ENCODE measurements around the gene MGAT1.

The MGAT1 gene

GRCh38 chr5:180813420-180813819 is 10.8 kb upstream of the MGAT1 start:
- Histone ChIP-seq H3K9me3 (ENCODE audit: control insufficient read depth, insufficient read depth, low read length) (no peaks in the 10 kb centered on the region), H3K4me1 (ENCODE audit: control insufficient read depth, insufficient read depth, low read length) (peaks cover 5% of the 10 kb centered on the region; the same call in 1 of the 2 replicates), H3K27ac (ENCODE audit: low read length) (no peak overlapping the region), H3K36me3 (ENCODE audit: control insufficient read depth, insufficient read depth, low read length) (no peaks in the 10 kb centered on the region), H3K27me3 (ENCODE audit: control insufficient read depth, insufficient read depth, low read length) (no peaks in the 10 kb centered on the region), H3K4me3 (ENCODE audit: low read length) (no peak overlapping the region)
- WGBS (ENCODE audit: insufficient coverage, insufficient read length) = no CpG with 5 or more reads among the region's 5 CpGs
- DNase-seq (ENCODE audit: low read depth, low spot score) = no peak

- no CpG with 5 or more reads among the region's 10 CpGs for WGBS (ENCODE audit: insufficient coverage, insufficient read length)
- H3K27ac ChIP-seq (ENCODE audit: low read length) = no peak overlapping the region
- H3K27me3 ChIP-seq (ENCODE audit: control insufficient read depth, insufficient read depth, low read length) = no peaks in the 10 kb centered on the region
- no peaks in the 10 kb centered on the region for H3K36me3 ChIP-seq (ENCODE audit: control insufficient read depth, insufficient read depth, low read length)
- no peaks in the 10 kb centered on the region for H3K9me3 ChIP-seq (ENCODE audit: control insufficient read depth, insufficient read depth, low read length)
- no peak overlapping the region for H3K4me3 ChIP-seq (ENCODE audit: low read length)
- DNase-seq (ENCODE audit: low read depth, low spot score) = no peak
- peaks cover 4% of the 10 kb centered on the region; the same call in 1 of the 2 replicates for H3K4me1 ChIP-seq (ENCODE audit: control insufficient read depth, insufficient read depth, low read length)
Measured at GRCh38 chr5:180811623-180812124, 9.1 kb upstream of the MGAT1 start.

DNA sequence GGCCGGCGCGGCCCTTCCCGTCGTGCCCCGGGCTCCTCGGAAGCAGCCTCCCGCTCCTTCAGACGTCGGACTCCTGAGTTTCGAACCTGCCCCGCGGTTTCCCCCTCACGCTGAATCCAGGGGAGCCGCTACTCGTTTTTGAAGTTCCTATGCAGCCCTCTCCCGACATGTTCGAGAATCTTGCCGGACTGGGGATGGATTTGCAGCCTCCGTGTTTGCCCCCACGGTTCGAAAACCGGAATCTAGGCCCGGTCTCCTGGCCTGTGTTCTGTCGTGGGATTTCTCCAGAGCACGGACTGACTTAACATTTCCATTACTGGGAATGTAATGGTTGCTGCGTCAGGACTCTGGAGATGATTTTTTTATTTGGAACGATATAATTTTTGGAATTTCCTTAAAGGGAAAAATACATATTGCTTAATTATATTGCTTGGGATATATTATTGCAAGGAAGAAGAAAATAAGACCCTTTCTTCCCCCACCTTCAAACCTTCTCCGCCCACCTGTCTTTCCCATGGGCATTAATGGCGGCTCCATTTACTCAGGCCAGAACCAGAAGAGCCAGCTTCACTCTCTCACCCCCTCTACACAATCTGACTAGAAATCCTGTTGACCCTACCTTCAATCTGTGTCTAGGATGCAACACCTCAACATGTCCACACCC is 8.5 kb upstream of the MGAT1 start:
- no peaks in the 10 kb centered on the region for H3K9me3 ChIP-seq (ENCODE audit: control insufficient read depth, insufficient read depth, low read length)
- no peaks in the 10 kb centered on the region for H3K27me3 ChIP-seq (ENCODE audit: control insufficient read depth, insufficient read depth, low read length)
- peaks cover 4% of the 10 kb centered on the region; the same call in 1 of the 2 replicates for H3K4me1 ChIP-seq (ENCODE audit: control insufficient read depth, insufficient read depth, low read length)
- no peak for DNase-seq (ENCODE audit: low read depth, low spot score)
- H3K27ac ChIP-seq (ENCODE audit: low read length) = no peak overlapping the region
- no peaks in the 10 kb centered on the region for H3K36me3 ChIP-seq (ENCODE audit: control insufficient read depth, insufficient read depth, low read length)
- no CpG with 5 or more reads among the region's 30 CpGs for WGBS (ENCODE audit: insufficient coverage, insufficient read length)
- H3K4me3 ChIP-seq (ENCODE audit: low read length) = peak overlapping the region; percentile 63

DNA sequence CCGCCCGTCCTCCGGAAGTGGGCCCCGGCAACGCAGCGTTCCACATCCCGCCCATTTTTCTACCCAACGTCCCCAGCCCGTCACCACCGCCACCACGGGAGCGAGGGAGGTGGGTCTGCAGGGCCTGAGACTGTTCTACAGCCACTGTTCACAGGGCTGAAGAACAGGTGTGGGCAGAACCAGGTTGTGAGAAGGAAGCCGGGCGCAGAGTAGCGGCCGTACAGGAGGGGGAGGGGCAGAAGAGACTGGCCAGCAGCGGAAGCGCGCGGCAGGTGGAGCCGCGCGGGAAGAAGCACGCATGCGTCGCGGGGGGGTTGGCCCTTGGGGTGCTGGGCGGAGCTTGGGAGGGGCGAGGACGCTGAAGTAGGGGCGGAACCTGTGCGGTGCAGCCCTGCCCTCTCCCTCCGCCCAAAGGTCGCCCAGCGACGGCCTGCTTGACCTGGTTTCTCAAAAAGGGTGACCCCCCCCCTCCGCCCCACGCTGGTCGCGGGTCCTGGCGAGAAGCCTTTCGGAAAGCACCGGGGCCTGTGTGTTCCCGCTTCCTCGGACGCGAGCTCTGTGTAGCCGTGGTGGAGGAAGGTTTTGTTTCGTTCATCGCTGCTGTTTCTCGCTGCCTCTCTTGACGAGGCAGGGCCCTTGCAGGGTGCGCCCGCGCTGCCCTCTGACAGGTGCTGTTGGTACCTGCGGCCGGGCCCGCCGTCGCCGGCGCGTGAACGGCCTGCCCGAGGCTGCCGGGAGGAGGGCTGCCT is 7.8 kb upstream of the MGAT1 start:
- Histone ChIP-seq H3K36me3 (ENCODE audit: control insufficient read depth, insufficient read depth, low read length) (no peaks in the 10 kb centered on the region), H3K4me3 (ENCODE audit: low read length) (peak overlapping the region; percentile 63)
- no CpG with 5 or more reads among the region's 66 CpGs for WGBS (ENCODE audit: insufficient coverage, insufficient read length)

DNA sequence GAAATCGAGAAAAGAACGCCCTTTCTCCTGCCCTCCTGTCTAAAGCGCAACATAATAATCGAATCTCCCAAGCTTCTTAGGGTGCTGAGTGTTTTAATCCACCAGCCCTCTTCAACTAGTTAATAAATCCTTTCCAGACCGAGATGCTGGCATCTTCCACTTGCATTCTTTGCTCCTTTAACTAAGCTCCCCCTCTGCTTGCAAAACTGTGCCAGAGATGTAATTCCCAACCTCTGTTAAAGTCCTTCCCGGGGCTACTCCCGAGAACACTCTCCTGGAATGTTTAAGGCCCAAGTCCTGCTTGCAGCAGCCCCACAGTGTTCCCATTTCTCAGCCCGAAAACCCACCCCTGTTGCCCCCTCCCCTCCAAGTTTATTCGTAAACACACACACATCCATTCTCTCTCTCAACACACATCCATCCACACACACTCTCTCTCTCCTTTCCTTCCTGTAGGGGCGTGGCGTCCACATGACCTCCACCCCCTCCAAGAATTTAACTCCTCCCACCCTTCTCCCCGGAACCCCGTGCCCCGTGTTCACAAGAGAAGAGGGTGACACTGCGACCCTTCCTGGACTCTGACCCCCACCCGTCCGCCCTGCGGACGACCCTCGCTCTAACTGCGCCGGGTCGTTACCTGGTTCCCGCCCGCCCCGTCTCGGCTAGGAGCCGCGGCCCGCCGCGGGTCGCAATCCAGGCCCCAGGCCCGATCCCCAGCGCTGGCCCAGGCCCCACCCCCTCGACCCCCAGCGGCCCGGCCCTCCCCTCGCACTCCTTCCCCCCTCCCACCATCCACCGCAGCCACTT is 7.0 kb upstream of the MGAT1 start:
- 100% methylated on average over 1 of the region's 40 CpGs for WGBS (ENCODE audit: insufficient coverage, insufficient read length)
- peaks cover 4% of the 10 kb centered on the region; the same call in 1 of the 2 replicates for H3K4me1 ChIP-seq (ENCODE audit: control insufficient read depth, insufficient read depth, low read length)

More for the DNA sequence above, 7.8 kb upstream of the MGAT1 start:
- H3K9me3 ChIP-seq (ENCODE audit: control insufficient read depth, insufficient read depth, low read length) = no peaks in the 10 kb centered on the region
- H3K27me3 ChIP-seq (ENCODE audit: control insufficient read depth, insufficient read depth, low read length) = no peaks in the 10 kb centered on the region
- DNase-seq (ENCODE audit: low read depth, low spot score) = no peak
- no peak overlapping the region for H3K27ac ChIP-seq (ENCODE audit: low read length)
- H3K4me1 ChIP-seq (ENCODE audit: control insufficient read depth, insufficient read depth, low read length) = peaks cover 4% of the 10 kb centered on the region; the same call in 1 of the 2 replicates

DNA sequence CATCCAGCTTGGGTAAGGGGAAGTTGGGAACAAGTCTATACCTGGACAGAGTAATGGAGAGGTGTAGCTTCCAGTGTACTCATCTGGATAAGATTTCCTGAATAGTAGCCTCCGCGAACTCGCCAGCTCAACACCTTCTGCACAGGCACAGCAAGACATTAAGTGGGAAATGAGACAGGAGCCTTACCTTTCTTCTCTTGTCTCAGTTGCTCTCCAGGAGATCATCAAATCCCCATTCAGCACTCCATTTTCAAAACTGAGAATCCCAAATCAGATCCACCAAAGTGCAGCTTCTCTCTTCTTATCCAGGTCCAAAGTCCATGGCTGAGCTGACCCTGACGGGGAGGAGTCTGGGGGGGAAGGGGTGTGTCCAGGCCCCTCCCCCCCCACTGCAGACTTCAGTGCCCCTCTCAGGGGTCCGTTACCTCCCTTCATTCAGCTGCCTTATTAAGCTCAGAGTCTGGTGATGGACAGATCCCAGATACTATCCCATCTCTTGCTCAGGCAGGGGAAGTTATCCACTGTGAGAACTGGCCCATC is 5.9 kb upstream of the MGAT1 start:
- Histone ChIP-seq H3K9me3 (ENCODE audit: control insufficient read depth, insufficient read depth, low read length) (no peaks in the 10 kb centered on the region), H3K27ac (ENCODE audit: low read length) (no peak overlapping the region), H3K27me3 (ENCODE audit: control insufficient read depth, insufficient read depth, low read length) (no peaks in the 10 kb centered on the region), H3K4me3 (ENCODE audit: low read length) (no peak overlapping the region), H3K4me1 (ENCODE audit: control insufficient read depth, insufficient read depth, low read length) (peaks cover 9% of the 10 kb centered on the region), H3K36me3 (ENCODE audit: control insufficient read depth, insufficient read depth, low read length) (no peaks in the 10 kb centered on the region)
- WGBS (ENCODE audit: insufficient coverage, insufficient read length) = no CpG with 5 or more reads among the region's 5 CpGs
- no peak for DNase-seq (ENCODE audit: low read depth, low spot score)

More for the DNA sequence above, 7.0 kb upstream of the MGAT1 start:
- Histone ChIP-seq H3K36me3 (ENCODE audit: control insufficient read depth, insufficient read depth, low read length) (no peaks in the 10 kb centered on the region), H3K27me3 (ENCODE audit: control insufficient read depth, insufficient read depth, low read length) (no peaks in the 10 kb centered on the region), H3K27ac (ENCODE audit: low read length) (no peak overlapping the region), H3K4me3 (ENCODE audit: low read length) (peak overlapping the region; percentile 63; the same call in 1 of the 2 replicates), H3K9me3 (ENCODE audit: control insufficient read depth, insufficient read depth, low read length) (no peaks in the 10 kb centered on the region)
- DNase-seq (ENCODE audit: low read depth, low spot score) = no peak

DNA sequence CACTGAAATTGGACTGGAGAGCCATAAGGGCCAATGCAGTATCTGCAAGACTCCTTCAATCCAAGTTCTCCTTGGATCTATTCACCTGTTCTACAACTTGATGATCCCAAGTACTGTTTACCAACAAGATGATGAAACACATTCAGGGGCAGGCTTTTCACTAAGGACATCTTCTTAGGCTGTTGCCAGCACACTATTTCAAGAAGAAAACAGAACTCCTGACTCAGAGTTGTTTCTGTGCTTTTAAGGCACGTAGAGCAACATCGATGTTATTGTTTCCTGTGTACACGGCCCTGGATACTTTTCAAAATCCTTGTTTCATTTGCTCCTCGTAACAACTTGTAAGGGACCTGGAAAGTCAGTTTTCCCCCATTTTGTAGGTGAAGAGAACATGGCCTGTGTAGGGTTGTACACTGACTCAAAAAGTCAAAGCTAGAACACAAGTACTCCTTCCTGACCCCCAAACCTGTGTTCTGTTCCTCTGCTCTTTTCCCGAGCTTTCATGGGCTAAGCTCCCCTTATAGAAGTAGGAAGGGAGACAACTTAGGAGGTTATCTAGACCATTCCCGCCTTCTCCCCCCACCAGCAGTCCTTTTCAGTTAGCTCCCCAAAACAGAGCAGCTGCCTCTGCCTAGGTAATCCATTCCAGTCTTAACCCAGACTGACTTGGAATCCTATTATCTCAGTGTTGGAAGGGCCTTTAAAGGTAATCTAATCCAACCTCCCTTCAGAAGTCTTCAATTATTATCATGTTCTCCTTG is 5.2 kb upstream of the MGAT1 start:
- Histone ChIP-seq H3K27ac (ENCODE audit: low read length) (no peak overlapping the region), H3K9me3 (ENCODE audit: control insufficient read depth, insufficient read depth, low read length) (no peaks in the 10 kb centered on the region), H3K36me3 (ENCODE audit: control insufficient read depth, insufficient read depth, low read length) (no peaks in the 10 kb centered on the region), H3K4me1 (ENCODE audit: control insufficient read depth, insufficient read depth, low read length) (peaks cover 10% of the 10 kb centered on the region), H3K27me3 (ENCODE audit: control insufficient read depth, insufficient read depth, low read length) (no peaks in the 10 kb centered on the region), H3K4me3 (ENCODE audit: low read length) (no peak overlapping the region)
- WGBS (ENCODE audit: insufficient coverage, insufficient read length) = no CpG with 5 or more reads among the region's 6 CpGs
- no peak for DNase-seq (ENCODE audit: low read depth, low spot score)

DNA sequence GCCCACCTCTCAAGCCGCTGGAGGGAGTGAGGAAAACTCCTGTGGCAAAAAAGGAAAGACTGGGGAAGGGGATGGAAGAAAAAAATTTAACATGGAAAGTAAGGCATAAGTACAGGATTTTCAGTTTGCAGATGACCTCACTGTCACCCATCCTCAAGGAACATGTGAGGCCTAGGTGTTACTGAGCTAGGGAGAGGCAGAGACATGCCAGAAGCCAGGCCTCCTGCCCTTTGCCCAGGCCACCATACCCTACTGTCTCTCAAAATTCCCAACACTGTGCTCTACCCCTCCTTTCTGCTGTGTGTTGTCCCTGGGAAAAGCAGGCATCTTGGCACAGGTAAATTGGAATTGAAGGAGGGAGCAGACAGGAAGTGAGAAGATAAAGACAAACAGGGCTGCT is 4.4 kb upstream of the MGAT1 start:
- Histone ChIP-seq H3K27me3 (ENCODE audit: control insufficient read depth, insufficient read depth, low read length) (no peaks in the 10 kb centered on the region), H3K36me3 (ENCODE audit: control insufficient read depth, insufficient read depth, low read length) (no peaks in the 10 kb centered on the region), H3K4me1 (ENCODE audit: control insufficient read depth, insufficient read depth, low read length) (peaks cover 10% of the 10 kb centered on the region), H3K4me3 (ENCODE audit: low read length) (no peak overlapping the region), H3K9me3 (ENCODE audit: control insufficient read depth, insufficient read depth, low read length) (no peaks in the 10 kb centered on the region), H3K27ac (ENCODE audit: low read length) (no peak overlapping the region)
- no peak for DNase-seq (ENCODE audit: low read depth, low spot score)
- WGBS (ENCODE audit: insufficient coverage, insufficient read length) = no CpG with 5 or more reads among the region's 1 CpG

DNA sequence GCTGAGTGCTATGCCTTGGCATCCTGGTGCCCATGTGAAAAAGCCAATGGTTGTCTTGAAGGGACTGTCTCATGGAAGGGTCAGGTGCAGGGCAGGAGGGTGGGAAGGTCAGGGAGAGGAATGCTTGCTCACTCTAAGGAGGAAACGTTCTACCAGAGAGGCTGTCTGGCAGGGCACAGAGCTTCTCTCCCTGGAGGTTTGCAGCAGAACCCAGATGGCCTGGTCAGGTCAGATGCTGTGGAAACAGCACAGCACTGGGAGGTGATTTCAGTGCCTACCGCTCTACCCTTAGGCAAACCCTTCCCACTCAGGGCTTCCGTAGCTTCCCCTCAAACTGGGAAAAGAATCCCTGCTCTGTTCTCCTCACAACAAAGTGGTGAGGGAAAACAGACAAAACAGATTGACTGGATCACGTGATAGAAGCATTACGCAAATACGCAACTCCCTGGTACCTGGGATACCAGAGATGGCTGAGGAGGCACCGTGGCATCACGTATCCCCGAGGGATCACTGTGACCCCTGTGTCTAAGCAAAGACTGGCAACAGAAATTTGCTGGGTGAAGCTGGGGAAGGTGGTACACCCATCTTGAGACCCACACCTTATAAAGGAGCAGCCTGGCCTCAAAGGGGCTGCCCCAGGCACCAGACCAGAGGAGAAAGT is 3.9 kb upstream of the MGAT1 start:
- Histone ChIP-seq H3K4me1 (ENCODE audit: control insufficient read depth, insufficient read depth, low read length) (peaks cover 9% of the 10 kb centered on the region), H3K9me3 (ENCODE audit: control insufficient read depth, insufficient read depth, low read length) (no peaks in the 10 kb centered on the region), H3K27ac (ENCODE audit: low read length) (no peak overlapping the region), H3K4me3 (ENCODE audit: low read length) (no peak overlapping the region), H3K36me3 (ENCODE audit: control insufficient read depth, insufficient read depth, low read length) (no peaks in the 10 kb centered on the region), H3K27me3 (ENCODE audit: control insufficient read depth, insufficient read depth, low read length) (no peaks in the 10 kb centered on the region)
- WGBS (ENCODE audit: insufficient coverage, insufficient read length) = no CpG with 5 or more reads among the region's 9 CpGs
- DNase-seq (ENCODE audit: low read depth, low spot score) = no peak

All from iPS DF 6.9 (cell line).